Mammary epithelial cell (primary cell): ENCODE measurements around the gene C18orf63.

Experiments used
- EZH2 ChIP-seq: IDR thresholded peaks from 2 replicates; pipeline ENCODE4 v1.6.1; 2012; ENCODE audit warnings: low read length, inconsistent platforms, borderline replicate concordance
- TF ChIP-seq, protein P1 (sequence below), 2 donors: IDR thresholded peaks in 1 of 2; conservative IDR thresholded peaks in 1 of 2; 2 replicates each; pipeline ENCODE4 v1.5.1; 2011 to 2012; ENCODE audit warnings: inconsistent platforms in 2 of 2, low read length in 2 of 2, mild to moderate bottlenecking in 2 of 2, control low read depth in 1 of 2, low read depth in 1 of 2; ENCODE audit not compliant: insufficient read depth in 1 of 2; ENCODE audit errors: extremely low read depth in 1 of 2

DNA sequence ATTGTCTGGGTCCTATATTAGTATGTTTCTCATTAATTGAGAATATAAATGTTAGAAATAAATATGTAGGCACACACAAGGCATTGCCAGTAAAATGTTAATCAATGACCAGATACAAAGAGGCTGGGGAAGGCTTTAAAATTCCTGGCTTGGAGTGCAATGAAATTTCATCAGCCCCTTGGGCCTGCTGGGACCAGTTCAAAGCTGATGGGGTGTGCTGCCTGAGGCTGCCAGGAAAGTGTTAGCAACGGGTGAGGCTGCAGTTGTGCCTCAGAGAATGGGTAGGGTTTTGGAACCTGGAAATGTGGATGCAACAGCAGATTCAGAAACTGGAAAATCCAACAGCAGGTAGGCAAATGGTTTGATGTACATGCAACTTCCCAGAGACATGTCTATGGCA is 72.6 kb downstream of the C18orf63 start:
- TF ChIP-seq, protein P1, sequence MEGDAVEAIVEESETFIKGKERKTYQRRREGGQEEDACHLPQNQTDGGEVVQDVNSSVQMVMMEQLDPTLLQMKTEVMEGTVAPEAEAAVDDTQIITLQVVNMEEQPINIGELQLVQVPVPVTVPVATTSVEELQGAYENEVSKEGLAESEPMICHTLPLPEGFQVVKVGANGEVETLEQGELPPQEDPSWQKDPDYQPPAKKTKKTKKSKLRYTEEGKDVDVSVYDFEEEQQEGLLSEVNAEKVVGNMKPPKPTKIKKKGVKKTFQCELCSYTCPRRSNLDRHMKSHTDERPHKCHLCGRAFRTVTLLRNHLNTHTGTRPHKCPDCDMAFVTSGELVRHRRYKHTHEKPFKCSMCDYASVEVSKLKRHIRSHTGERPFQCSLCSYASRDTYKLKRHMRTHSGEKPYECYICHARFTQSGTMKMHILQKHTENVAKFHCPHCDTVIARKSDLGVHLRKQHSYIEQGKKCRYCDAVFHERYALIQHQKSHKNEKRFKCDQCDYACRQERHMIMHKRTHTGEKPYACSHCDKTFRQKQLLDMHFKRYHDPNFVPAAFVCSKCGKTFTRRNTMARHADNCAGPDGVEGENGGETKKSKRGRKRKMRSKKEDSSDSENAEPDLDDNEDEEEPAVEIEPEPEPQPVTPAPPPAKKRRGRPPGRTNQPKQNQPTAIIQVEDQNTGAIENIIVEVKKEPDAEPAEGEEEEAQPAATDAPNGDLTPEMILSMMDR (conservative IDR thresholded peaks at IDR 0.05 in 1 of 2, IDR thresholded peaks at IDR 0.05 in 1 of 2; ENCODE audit: extremely low read depth in 1 of 2, insufficient read depth in 1 of 2, low read depth in 1 of 2, low read length in 2 of 2), result no peak
- TF ChIP-seq EZH2, result no peak
